ENCODE measurements around the gene TRMT1. TPM values are rescaled to one million over a fixed set of nuclear protein-coding genes. Genes with fewer than 3 reads are reported as not detected.

Gene TRMT1
- total RNA-seq, 1 experiment from 2014 or later = 106 TPM

GRCh38 chr19:13138171-13138915 is 21.8 kb upstream of the TRMT1 start (continued):
- TF ChIP-seq ATF6 (CRISPR knock-in tag; IDR thresholded peaks at IDR 0.05) = no peak

- peaks cover 8% of the 10 kb centered on the region for H3K4me1 Mint-ChIP-seq
- ChIA-PET CTCF (no interaction called here), POLR2A (no interaction called here)
- no peak for DNase-seq (ENCODE audit: low spot score)
- H3K4me3 Mint-ChIP-seq = no peak overlapping the region
- no peaks in the 10 kb centered on the region for H3K27me3 Mint-ChIP-seq (ENCODE audit: low read depth)
- H3K36me3 Mint-ChIP-seq = peaks cover 34% of the 10 kb centered on the region
- no peak overlapping the region for H3K27ac Mint-ChIP-seq
- no peaks in the 10 kb centered on the region for H3K9me3 Mint-ChIP-seq
- no peak for ATAC-seq
- TF ChIP-seq MXD4 (CRISPR knock-in tag; IDR thresholded peaks at IDR 0.05; ENCODE audit: borderline replicate concordance) (no peak), GTF2I (CRISPR knock-in tag; conservative IDR thresholded peaks at IDR 0.05) (no peak), NFYB (CRISPR knock-in tag; conservative IDR thresholded peaks at IDR 0.05; ENCODE audit: low read depth) (no peak)
Measured at GRCh38 chr19:13137290-13137794, 20.8 kb upstream of the TRMT1 start.

DNA sequence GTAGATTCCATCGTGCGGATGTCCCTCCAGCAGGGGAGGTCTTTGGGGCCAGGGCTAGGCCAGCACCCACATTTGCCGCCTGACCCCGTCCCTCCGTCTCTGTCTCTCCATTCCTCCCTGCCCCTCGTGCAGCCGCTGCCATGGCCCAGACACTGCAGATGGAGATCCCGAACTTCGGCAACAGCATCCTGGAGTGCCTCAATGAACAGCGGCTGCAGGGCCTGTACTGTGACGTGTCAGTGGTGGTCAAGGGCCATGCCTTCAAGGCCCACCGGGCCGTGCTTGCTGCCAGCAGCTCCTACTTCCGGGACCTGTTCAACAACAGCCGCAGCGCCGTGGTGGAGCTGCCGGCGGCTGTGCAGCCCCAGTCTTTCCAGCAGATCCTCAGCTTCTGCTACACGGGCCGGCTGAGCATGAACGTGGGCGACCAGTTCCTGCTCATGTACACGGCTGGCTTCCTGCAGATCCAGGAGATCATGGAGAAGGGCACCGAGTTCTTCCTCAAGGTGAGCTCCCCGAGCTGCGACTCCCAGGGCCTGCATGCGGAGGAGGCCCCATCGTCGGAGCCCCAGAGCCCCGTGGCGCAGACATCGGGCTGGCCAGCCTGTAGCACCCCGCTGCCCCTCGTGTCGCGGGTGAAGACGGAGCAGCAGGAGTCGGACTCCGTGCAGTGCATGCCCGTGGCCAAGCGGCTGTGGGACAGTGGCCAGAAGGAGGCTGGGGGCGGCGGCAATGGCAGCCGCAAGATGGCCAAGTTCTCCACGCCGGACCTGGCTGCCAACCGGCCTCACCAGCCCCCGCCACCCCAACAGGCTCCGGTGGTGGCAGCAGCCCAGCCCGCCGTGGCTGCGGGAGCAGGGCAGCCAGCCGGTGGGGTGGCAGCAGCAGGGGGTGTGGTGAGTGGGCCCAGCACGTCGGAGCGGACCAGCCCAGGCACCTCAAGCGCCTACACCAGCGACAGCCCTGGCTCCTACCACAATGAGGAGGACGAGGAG is 18.8 kb upstream of the TRMT1 start:
- TF ChIP-seq FOXP4 (CRISPR knock-in tag; IDR thresholded peaks at IDR 0.05) = no peak
- TF ChIP-seq ZNF317 (CRISPR knock-in tag; IDR thresholded peaks at IDR 0.05; ENCODE audit: borderline replicate concordance, low read depth) = no peak
- no peak for TF ChIP-seq SOX15 (CRISPR knock-in tag; IDR thresholded peaks at IDR 0.05)
- TF ChIP-seq ZNF416 (CRISPR knock-in tag; IDR thresholded peaks at IDR 0.05) = no peak
- TF ChIP-seq ATF1 (CRISPR knock-in tag; IDR thresholded peaks at IDR 0.05) = no peak
- TF ChIP-seq ATF3 (CRISPR knock-in tag; conservative IDR thresholded peaks at IDR 0.05) = no peak
- TF ChIP-seq ZNF138 (CRISPR knock-in tag; conservative IDR thresholded peaks at IDR 0.05) = no peak
- TF ChIP-seq ZNF671 (CRISPR knock-in tag; IDR thresholded peaks at IDR 0.05) = no peak
- no peak for TF ChIP-seq AFF4 (CRISPR knock-in tag; IDR thresholded peaks at IDR 0.05; ENCODE audit: borderline replicate concordance)
- DNase-seq (ENCODE audit: low spot score) (no peak), ATAC-seq (no peak)
- POLR2A ChIA-PET = no interaction called here
- H3K4me3 Mint-ChIP-seq = no peak overlapping the region
- H3K4me1 Mint-ChIP-seq = peaks cover 8% of the 10 kb centered on the region
- CTCF ChIA-PET = no interaction called here
- H3K9me3 Mint-ChIP-seq = no peaks in the 10 kb centered on the region
- H3K27me3 Mint-ChIP-seq (ENCODE audit: low read depth) = no peaks in the 10 kb centered on the region
- peaks cover 34% of the 10 kb centered on the region for H3K36me3 Mint-ChIP-seq
- H3K27ac Mint-ChIP-seq = no peak overlapping the region

All from WTC11 (cell line).